ENCODE results near the gene GLRX5.

DNA sequence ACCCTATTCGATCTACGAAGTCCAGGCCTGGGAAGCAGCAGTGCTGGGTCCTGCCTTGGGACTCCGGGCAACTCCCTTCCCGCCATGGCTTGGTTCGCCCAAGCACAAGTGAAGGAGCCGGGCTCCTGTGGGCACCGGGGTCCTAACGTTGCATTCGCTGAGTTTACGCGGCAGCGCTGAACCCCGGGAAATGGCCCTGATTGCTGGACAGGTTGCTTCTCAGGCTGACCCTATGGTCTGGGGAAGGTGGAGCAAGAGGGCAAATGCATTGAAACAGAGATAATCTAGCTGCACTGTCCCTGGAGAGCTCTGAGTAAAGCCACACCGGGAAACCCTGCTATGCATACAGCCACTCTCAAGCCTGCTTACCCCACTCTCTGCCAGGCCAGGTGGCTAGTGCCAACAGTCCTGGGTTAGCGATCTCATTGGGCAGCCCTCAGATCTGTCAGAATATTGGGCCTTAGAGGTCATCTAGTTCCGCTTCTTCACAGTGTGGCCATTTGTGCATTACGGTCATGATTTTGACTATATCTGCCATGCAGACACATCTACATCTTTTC lies 29.7 kb upstream of the GLRX5 start:
- TF ChIP-seq, protein P1, sequence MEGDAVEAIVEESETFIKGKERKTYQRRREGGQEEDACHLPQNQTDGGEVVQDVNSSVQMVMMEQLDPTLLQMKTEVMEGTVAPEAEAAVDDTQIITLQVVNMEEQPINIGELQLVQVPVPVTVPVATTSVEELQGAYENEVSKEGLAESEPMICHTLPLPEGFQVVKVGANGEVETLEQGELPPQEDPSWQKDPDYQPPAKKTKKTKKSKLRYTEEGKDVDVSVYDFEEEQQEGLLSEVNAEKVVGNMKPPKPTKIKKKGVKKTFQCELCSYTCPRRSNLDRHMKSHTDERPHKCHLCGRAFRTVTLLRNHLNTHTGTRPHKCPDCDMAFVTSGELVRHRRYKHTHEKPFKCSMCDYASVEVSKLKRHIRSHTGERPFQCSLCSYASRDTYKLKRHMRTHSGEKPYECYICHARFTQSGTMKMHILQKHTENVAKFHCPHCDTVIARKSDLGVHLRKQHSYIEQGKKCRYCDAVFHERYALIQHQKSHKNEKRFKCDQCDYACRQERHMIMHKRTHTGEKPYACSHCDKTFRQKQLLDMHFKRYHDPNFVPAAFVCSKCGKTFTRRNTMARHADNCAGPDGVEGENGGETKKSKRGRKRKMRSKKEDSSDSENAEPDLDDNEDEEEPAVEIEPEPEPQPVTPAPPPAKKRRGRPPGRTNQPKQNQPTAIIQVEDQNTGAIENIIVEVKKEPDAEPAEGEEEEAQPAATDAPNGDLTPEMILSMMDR (IDR thresholded peaks at IDR 0.05; ENCODE audit: poor library complexity) = no peak
- TF ChIP-seq EZH2 (IDR thresholded peaks at IDR 0.05; ENCODE audit: borderline replicate concordance) (no peak), EZH2phosphoT487 (IDR thresholded peaks at IDR 0.05; ENCODE audit: low read depth, severe bottlenecking, unreplicated experiment) (no peak)

All from hepatocyte (in vitro differentiated cells).